ENCODE data around the gene ARFGAP1. TPM values are rescaled to one million over a fixed set of nuclear protein-coding genes. Genes with fewer than 3 reads are reported as not detected.

The ARFGAP1 gene
- total and polyA plus RNA-seq, 2 experiments from 2014 or later, result 41.5 to 95.5 TPM

DNA sequence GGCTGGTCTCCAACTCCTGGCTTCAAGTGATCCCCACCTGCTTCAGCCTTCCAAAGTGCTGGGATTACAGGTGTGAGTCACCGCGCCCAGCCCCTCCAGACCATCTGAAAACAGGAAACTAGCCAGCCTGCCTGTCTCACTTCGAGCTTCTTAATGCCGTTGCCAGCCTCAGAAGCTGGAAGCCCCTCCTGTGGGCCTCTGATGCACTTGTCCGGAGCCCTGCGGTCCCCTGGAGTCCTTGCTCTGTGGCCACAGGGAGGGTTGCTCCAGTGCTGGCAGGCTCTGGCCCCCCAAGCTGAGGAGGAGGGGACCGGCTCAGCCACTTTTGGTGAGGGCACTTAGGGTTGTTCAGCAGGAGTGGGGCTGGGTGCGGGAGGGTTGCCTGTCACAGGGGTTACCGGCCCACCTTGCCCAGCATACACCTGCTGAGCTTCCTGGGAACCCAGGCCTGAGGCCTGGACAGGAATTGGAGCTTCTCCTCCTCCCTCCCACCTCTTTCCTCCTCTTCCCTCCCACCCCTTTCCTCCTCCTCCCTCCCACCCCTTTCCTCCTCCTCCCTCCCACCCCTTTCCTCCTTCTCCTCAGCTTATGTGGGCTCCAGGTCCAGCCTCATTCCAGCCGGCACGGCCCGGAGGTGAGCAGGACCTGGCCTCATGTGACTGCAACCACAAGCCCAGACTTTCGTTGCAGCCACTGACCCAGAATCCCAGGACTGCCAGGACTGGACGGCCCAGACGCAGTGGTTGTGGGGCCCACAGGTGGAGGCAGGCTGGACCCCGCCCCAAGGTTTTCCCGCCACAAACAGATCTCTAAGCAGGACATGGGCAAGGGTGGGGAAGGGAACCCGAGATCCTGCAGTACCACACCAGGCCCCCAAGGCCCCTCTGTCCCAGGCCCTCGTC lies 46.3 kb upstream of the ARFGAP1 start:
- H3K27ac Mint-ChIP-seq, result no peak overlapping the region
- H3K36me3 ChIP-seq (ENCODE audit: insufficient read depth), result no peaks in the 10 kb centered on the region
- peaks cover 53% of the 10 kb centered on the region for H3K4me1 Mint-ChIP-seq

More for the DNA sequence above, 46.3 kb upstream of the ARFGAP1 start:
- H3K4me3 ChIP-seq, result no peak overlapping the region
- TF ChIP-seq CREB1 (CRISPR knock-in tag; IDR thresholded peaks at IDR 0.05; ENCODE audit: low read depth), result no peak
- TF ChIP-seq, protein P1, sequence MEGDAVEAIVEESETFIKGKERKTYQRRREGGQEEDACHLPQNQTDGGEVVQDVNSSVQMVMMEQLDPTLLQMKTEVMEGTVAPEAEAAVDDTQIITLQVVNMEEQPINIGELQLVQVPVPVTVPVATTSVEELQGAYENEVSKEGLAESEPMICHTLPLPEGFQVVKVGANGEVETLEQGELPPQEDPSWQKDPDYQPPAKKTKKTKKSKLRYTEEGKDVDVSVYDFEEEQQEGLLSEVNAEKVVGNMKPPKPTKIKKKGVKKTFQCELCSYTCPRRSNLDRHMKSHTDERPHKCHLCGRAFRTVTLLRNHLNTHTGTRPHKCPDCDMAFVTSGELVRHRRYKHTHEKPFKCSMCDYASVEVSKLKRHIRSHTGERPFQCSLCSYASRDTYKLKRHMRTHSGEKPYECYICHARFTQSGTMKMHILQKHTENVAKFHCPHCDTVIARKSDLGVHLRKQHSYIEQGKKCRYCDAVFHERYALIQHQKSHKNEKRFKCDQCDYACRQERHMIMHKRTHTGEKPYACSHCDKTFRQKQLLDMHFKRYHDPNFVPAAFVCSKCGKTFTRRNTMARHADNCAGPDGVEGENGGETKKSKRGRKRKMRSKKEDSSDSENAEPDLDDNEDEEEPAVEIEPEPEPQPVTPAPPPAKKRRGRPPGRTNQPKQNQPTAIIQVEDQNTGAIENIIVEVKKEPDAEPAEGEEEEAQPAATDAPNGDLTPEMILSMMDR (conservative IDR thresholded peaks at IDR 0.05; ENCODE audit: low read depth in 2 of 2), result no peak
- no peak for TF ChIP-seq ZNF114 (CRISPR knock-in tag; IDR thresholded peaks at IDR 0.05)
- TF ChIP-seq, protein P2, sequence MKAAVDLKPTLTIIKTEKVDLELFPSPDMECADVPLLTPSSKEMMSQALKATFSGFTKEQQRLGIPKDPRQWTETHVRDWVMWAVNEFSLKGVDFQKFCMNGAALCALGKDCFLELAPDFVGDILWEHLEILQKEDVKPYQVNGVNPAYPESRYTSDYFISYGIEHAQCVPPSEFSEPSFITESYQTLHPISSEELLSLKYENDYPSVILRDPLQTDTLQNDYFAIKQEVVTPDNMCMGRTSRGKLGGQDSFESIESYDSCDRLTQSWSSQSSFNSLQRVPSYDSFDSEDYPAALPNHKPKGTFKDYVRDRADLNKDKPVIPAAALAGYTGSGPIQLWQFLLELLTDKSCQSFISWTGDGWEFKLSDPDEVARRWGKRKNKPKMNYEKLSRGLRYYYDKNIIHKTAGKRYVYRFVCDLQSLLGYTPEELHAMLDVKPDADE (IDR thresholded peaks at IDR 0.05), result no peak
- no peak for TF ChIP-seq EZH2 (IDR thresholded peaks at IDR 0.05; ENCODE audit: low read depth, unreplicated experiment)
- no peak for TF ChIP-seq STAT1 (IDR thresholded peaks at IDR 0.05; ENCODE audit: unreplicated experiment)
- no peak for TF ChIP-seq NANOG (IDR thresholded peaks at IDR 0.05; ENCODE audit: borderline replicate concordance)
- TF ChIP-seq EZH2phosphoT487 (IDR thresholded peaks at IDR 0.05; ENCODE audit: unreplicated experiment), result no peak
- TF ChIP-seq, protein P3, sequence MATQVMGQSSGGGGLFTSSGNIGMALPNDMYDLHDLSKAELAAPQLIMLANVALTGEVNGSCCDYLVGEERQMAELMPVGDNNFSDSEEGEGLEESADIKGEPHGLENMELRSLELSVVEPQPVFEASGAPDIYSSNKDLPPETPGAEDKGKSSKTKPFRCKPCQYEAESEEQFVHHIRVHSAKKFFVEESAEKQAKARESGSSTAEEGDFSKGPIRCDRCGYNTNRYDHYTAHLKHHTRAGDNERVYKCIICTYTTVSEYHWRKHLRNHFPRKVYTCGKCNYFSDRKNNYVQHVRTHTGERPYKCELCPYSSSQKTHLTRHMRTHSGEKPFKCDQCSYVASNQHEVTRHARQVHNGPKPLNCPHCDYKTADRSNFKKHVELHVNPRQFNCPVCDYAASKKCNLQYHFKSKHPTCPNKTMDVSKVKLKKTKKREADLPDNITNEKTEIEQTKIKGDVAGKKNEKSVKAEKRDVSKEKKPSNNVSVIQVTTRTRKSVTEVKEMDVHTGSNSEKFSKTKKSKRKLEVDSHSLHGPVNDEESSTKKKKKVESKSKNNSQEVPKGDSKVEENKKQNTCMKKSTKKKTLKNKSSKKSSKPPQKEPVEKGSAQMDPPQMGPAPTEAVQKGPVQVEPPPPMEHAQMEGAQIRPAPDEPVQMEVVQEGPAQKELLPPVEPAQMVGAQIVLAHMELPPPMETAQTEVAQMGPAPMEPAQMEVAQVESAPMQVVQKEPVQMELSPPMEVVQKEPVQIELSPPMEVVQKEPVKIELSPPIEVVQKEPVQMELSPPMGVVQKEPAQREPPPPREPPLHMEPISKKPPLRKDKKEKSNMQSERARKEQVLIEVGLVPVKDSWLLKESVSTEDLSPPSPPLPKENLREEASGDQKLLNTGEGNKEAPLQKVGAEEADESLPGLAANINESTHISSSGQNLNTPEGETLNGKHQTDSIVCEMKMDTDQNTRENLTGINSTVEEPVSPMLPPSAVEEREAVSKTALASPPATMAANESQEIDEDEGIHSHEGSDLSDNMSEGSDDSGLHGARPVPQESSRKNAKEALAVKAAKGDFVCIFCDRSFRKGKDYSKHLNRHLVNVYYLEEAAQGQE (IDR thresholded peaks at IDR 0.05; ENCODE audit: unreplicated experiment), result no peak
- no peak for DNase-seq (ENCODE audit: low spot score)
- H3K9me2 ChIP-seq (ENCODE audit: insufficient read depth), result no peaks in the 10 kb centered on the region
- no peaks in the 10 kb centered on the region for H3K27me3 ChIP-seq (ENCODE audit: insufficient read depth)
- peaks cover 7% of the 10 kb centered on the region for H3F3A ChIP-seq (replicated peaks; ENCODE audit: low read depth)
- H2AFZ ChIP-seq, result no peak overlapping the region
- H3K27me3 Mint-ChIP-seq (ENCODE audit: insufficient read depth, low read depth, poor library complexity), result peaks cover 26% of the 10 kb centered on the region
- no peaks in the 10 kb centered on the region for H3K79me2 ChIP-seq (replicated peaks; ENCODE audit: insufficient read depth)
- H3K4me3 Mint-ChIP-seq, result no peak overlapping the region
- H3K27ac ChIP-seq (ENCODE audit: low read depth), result no peak overlapping the region
- no peak for ATAC-seq
- no peaks in the 10 kb centered on the region; the same call in 2 of the 3 replicates for H3K9me3 Mint-ChIP-seq
- H3K4me1 ChIP-seq (ENCODE audit: insufficient read depth), result peaks cover 29% of the 10 kb centered on the region
- H4K20me1 ChIP-seq (replicated peaks; ENCODE audit: insufficient read depth), result no peaks in the 10 kb centered on the region
- H3K4me2 ChIP-seq, result no peak overlapping the region
- no peaks in the 10 kb centered on the region for H3K36me3 Mint-ChIP-seq (ENCODE audit: low read depth)
